GM21423 (cell line): Measurements from ENCODE around the gene KDM8.
"Not testable (repeated sequence)": the region's sequence is repeated elsewhere in the genome, so short reads cannot be mapped to it uniquely, and the experiment has no call there.

Experiments
- ATAC-seq: cut with Tn5 transposase; IDR thresholded peaks from one replicate; pipeline ENCODE4 v1.9.1; 2021; ENCODE audit warnings: mild to moderate bottlenecking, moderate library complexity; ENCODE audit not compliant: unreplicated experiment

Gene KDM8

DNA sequence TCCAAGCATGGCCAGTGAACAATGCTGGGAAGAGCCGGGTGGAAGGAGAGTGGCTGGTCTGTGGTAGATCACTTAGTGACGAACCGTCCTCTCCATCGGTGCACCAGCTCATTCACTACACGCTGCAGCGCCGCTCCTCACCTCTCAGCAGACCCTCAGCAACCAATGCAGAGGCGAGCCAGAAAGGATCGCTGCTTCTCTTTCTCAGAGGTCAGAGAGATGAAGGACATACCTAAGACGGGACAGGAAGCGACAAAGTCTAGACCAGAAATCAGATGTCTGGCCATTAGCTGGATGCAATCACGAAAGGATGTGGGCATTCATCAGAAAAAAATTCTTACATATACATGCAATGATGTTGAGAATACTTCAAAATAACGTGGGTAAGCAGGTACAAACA lies 38.3 kb downstream of the KDM8 start:
- ATAC-seq = no peak

DNA sequence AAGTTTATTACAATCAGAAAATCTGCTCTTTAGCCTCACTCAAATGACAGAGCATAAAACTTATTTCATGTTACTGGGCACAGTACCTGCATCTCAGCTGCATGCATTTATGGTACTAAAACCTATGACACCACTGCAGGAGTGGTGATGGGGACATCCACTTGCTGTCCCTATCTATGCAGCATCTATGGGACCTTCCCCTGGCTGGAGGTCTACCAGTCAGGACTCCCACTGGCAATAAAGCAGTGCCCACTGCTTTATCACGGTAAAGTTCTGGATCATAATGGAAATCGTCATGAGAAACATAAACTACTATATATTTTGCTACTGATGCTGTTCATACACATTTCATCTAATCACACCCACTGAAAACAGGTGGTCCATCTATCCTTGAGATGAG lies 39.1 kb downstream of the KDM8 start:
- no peak for ATAC-seq

DNA sequence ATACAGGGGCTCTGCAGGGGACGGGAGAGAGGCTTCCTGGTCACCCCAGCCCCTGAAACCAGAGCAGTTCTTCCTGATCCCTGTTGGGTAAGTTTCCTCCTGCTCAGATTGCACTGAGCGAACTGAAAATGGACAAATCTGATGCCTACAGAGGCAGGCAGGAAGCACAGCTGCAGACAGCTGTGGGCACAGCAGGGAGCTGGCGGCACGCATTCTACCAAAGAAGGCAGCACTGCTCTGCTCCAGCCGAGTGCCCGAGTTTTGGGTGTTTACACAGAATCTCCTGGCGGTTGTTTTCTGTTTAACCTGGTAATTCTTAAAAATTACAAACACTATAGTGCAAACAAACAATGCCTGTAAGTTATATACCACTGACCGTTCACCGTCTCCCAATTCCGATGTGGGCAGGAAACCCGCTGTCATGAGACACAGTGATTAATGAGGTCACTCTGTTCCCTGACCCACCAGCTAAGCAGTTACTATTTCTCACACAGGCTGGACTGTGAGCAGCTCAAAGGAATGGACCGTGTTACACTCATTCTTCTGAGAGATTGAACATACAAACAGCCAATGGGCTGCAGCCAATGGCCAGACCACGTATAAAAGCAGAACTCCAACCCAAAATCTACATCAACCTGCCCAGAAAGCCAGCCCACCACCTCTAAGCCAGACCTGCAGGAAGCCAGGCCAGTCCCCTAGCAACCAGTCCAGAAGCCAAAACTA lies 39.7 kb downstream of the KDM8 start:
- ATAC-seq = peak; percentile 36

DNA sequence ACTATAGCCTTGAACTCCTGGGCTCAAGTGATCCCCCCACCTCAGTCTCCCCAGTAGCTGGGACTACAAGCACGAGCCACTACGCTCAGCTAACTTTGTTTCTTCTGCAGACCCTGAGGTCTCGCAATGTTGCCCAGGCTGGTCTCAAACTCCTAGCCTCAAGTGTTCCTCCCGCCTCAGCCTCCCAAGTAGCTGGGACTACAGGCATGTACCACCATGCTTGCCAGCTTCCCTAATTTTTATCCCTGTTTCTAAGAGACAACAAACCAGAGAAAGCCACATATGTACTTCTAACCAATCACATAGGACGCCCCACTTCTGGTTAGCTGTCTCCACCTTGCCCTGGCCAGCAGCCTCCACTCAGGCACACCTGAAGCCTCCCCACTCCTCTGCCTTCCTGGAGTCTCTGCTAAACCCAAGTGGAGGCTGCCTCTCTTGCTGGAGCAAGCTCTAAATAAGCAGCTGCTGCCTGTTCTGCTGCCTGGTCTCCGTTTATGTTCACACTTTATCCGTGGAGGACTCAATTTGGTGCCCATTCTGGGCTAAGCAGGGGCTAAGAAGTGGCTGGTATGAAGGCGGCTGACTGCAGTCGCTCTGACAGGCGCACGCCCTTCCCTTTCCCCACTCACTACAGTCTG lies 40.5 kb downstream of the KDM8 start:
- ATAC-seq = no peak

DNA sequence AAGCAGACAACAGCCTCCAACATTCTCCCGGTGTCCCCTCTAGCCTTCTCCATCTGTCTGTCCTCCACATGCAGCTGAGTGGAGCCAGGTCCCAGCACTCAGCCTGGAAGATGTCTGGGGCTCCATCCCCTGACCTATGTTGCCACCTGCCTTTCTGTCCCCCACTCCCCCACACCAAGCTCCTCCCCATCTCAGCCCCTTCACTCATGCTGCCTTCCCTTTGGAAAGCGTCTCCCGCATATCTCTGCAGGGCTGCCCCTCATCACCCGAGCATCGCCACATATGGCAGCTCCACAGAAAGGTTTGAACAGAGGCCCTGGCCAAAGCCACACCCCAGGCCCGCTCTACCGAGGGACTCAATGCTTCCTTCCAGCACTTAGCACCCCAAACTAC lies 41.0 kb downstream of the KDM8 start:
- ATAC-seq = no peak

DNA sequence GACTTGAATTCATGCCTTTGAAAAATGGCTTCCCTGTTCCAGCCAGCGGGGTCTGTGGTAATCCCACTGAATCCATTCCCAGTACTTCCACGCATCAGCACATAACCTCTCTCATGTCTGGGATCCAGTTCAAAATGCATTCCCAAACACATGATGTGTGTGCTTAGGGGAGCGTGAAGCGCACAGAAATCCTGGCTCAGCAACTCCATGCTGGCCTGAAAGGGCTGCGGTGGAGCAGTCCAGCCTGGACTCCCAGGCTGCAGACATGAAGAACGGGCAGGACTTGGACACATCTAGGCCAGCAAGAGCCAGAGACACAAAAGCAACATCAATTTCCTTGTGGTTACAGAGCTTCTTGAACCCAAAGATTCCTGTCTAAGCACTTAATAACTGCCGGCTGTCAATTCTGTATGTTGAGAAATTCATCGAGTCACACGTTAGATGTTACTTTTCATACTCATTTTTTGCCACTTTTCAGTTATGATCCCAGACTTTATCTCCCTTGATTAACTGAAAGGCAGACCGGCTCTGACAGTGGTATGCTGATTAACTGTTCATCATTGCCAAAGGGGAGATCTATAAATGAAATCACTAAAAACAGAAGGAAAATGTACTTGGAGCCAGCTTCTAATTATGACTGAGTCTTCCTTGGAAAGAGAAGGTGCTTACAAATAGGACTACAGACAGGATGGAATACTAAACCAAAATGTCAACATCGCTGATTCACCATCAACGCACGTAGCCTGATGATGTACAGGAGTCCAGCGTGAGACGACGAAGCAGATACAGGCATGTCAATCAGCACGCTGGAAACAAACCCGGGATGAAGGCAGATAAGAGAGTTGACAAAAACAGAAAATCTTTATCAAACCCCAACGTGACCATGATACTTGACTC lies 42.2 kb downstream of the KDM8 start:
- no peak for ATAC-seq

DNA sequence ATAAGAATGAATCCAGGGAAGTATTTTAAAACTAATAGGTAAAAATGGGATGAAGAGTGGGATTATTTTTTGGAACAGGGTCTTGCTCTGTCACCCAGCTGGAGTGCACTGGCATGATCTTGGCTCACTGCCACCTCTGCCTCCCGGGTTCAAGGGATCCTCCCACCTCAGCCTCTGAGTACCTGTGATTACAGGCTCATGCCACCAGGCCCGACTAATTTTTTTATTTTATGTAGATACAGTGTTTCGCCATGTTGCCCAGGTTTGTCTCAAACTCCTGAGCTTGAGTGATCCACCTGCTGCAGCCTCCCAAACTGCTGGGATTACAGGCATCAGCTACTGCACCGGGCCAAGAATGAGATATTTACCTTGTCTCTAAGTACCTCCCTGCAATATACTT lies 43.1 kb downstream of the KDM8 start:
- ATAC-seq = no peak

DNA sequence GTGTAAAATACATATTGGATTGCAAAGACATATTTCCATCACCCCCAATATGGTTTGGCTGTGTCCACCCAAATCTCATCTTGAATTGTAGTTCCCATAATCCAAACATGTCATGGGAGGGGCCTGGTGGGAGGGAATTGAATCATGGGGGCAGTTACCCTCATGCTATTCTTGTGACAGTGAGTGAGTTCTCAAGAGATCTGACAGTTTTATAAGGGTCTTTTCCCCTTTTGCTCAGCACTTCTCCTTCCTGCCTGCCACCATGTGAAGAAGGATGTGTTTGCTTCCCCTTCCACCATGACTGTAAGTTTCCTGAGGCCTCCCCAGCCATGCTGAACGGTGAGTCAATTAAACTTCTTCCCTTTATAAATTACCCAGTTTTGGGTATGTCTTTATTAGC lies 43.8 kb downstream of the KDM8 start:
- ATAC-seq = not testable (repeated sequence)

DNA sequence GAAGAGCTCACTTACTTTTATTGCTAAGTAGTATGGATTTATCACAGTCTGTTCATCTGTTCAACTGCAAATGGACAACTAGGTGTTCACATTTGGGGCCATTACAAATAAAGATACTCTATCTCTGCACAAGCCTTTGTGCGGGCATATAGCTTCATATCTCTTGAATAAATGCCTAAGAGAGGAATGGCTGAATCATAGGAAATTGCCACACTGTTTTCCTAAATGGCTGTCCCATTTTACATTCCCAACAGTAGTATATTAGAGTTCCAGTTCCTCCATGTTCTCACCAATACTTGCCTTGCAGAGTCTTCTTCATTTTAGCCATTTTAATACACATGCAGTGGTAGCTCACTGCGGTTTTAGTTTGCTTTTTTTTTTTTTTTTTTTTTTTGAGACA lies 44.7 kb downstream of the KDM8 start:
- no peak for ATAC-seq

DNA sequence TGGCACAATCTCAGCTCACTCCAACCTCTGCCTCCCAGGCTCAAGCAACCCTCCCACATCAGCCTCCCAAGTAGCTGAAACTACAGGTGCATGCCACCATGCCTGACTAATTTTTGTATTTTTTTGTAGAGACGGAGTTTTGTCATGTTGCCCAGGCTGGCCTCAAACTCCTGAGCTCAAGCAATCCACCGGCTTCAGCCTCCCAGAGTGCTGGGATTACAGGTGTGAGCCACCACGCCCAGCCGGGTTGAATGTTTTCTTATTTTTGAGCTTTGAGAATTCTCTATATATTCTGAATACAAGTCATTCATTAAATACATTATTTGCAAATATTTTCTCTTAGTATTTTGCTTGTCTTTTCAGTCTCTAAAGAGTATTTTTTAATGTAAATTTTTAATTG lies 45.6 kb downstream of the KDM8 start:
- ATAC-seq = not testable (repeated sequence)

DNA sequence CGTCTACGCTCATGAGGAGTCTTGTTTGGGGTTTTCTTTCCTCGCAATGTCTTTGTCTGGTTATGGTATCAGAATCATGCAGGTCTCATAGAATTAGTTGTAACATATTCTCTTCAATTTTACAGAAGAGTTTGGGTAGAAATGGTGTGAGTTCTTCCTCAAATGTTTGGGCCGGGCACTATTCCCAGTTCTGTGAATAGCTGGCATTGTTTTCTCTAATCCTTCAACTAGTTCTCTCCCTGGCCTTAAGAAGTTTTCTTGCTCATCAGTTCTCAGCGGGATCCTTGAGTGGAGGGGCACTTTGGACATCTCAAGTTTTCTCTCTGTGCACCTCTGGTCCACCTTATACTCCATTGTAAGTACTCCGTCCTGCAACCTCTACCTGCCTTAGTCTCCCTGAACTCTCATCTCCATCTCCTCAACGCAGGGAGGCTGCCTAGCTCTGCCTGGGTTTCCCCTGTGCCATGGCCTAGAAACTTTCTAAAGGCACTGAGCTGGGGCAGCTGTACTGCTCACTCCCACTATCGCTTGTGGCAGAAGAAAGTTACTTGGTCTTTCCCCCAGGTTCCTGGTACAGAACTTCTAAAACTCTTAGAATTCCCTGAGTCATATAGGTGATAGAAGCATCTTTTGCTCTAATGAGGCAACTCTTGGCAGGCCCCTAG lies 48.3 kb downstream of the KDM8 start:
- no peak for ATAC-seq

DNA sequence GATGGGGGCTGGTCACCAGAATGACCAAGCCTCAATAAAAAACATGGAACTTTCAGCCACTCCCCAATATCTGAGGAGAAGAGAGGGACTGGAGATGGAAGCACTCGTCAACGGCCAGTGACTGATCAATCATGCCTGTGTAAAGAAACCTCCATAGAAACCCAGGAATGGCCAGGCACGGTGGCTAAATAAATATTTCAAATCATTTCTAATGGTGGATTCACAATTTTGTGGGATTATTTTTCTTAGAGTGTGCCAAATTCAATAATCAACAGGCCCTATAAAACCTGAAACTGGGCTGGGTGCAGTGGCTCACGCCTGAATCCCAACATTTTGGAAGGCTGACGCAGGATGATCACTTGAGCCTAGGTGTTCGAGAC lies 48.9 kb downstream of the KDM8 start:
- no peak for ATAC-seq

DNA sequence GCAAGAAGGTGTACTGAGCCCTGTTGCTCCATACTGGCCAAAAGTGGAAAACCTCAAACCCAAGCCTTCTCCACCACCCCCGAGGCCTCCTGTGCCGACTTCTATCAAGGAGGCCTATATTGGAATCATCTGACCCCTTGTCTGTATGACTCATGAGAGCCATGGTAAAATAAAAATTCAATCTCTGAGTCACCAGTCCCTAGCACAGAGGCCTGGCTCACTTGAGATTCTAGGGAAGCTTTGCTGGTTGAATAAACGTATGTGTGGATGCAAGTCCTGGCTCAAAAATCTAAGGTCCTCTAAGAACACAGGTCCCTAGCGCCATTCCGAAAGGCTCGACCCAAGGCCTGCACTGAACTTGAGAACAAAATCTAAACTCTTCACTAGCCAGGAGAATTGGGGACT lies 50.2 kb downstream of the KDM8 start:
- ATAC-seq = no peak

DNA sequence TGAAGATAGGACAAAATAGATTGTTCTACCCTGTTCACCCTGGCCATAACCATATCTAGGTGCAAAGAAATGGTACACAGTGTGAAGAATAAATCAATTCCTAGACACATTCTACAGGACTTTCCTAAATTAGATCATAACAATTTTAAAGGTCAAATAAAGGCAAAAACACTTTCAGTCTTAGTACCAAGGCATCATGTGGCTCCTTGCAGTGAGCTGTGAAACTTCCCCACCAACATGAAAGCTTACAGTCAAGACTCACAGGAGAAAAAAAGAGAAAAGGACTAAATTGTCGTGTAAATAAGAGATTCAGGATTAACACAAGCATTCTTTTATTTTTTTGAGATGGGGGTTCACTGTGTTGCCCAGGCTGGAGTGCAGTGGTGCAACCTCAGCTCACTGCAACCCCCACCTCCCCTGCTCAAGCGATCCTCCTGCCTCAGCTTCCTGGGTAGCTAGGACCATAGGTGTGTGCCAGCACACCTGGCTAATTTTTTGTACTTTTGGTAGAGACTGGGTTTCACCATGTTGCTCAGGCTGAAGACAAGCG lies 51.0 kb downstream of the KDM8 start:
- ATAC-seq = peak; percentile 76

DNA sequence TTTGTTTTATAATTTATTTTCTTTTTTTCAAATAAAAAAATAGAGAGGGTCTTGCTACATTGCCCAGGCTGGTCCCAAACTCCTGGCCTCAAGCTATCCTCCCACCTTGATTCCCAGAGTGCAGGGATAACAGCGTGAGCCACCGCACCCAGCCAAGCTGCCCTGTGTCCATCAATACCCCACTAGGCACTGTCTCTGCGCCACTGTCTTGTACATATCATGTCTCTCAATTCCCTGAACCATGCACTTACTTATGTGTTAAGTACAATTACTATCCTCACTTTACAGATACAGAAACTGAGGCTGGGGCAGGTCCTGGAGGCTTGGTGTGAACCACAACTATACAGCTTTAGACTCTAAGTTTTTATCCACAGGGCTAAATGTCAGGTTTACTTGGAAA lies 53.5 kb downstream of the KDM8 start:
- ATAC-seq = no peak

DNA sequence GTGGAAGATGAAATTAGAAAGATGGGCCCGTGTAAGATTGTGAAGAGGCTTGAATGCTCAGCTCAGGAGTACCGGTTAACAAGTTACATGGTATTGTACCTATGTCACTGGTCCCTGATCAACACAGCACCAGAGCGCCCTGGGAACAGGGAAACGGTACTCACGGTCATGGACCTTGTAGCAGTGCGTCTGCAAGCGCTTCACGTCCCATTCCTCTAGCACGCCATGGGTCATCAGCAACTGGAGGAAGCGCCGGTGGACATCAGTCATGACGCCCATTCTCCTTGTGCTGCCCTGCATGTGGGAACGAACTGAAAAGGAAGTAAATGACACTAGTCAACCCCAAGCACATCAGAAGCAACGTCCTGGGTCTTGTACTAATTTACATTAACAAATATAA lies 53.9 kb downstream of the KDM8 start:
- ATAC-seq = no peak

DNA sequence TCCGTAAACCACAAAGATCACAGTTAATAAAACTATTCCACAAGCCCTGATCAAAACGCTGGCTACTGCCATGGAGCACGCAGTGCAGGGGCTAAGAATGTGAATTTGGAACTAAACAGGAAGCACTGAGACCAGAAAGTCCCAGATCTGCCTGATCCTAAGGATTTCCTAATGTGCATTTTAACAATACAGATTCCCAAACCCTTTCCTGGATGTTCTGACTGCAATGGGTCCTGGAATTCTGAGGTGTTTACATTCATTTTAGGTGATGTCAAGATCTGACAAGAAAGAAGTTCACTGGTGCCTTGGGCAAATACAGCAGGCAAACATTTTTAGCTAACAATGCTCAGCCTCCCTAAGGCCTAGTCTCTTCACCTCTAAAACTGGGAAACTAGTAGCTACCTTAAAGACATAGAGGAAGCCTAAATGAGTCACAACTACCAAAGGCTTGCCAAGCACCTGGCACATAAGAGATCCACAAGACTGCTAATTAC lies 55.0 kb downstream of the KDM8 start:
- no peak for ATAC-seq

DNA sequence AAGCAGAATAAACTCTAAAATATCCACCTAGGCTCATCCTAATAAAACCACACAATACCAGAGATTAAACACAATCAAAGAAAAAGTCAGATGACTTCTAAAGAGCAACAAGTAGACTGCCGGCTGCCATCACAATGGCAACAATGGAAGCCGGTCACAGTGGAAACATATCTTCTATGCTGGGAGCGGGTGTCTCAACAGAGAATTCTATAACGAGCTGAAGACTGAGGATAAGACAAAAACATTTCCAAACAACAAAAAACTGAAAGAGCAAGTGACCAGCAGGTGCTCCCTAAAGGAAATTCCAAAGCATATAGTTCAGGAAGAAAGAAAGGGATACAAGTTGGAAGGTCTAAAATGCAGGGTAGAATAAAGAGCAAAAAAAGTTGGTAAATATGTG lies 56.4 kb downstream of the KDM8 start:
- no peak for ATAC-seq

DNA sequence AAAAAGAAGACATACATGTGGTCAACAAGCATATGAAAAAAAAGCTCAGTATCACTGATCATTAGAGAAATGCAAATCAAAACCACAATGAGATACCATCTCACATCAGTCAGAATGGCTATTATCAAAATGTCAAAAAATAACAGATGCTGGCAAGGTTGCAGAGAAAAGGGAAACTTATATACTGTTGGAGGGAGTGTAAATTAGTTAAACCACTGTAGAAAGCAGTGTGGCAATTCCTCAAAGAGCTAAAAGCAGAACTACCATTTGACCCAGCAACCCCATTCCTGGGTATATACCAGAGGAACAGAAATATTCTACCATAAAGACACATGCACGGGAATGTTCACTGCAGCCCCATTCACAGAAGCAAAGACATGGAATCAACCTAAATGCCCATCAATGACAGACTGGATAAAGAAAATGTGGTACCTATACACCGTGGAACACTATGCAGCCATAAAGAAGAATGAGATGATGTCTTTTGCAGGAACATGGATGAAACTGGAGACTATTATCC lies 59.6 kb downstream of the KDM8 start:
- not testable (repeated sequence) for ATAC-seq

DNA sequence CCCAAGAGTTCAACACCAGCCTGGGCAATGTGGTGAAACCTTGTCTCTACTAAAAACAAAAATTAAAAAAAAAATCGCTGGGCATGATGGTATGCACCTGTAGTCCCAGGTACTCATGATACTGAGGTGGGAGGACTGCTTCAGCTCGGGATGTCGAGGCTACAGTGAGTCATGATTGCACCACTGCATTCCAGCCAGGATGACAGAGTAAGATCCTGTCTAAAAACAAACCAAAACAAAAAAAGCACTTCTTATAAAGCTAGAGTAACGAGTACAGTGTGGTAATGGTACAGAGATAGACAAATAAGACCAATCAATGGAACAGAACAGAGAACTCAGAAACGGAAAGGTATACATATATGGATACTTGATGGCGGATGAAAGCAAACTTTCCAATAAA lies 60.8 kb downstream of the KDM8 start:
- ATAC-seq = no peak

DNA sequence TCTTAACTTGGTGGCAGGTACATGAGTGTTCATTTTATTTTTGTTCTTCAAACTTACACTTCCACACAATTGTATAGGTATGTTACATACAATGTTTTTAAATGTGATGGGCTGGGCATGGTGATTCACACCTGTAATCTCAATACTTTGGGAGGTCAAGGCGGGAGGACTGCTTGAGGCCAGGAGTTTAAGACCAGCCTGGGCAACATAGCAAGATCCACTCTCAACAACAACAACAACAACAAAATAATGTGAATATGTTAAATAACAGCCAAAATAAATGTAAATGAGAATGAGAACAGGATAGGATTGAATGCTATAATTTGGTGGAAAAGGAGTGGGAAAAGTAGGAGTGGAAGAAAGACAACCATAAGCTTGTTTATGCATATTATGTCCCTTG lies 62.7 kb downstream of the KDM8 start:
- ATAC-seq = no peak
